Stimulated activated CD4-positive, alpha-beta T cell treated with anti-CD3 and anti-CD28 coated beads, Interleukin-1b, Interleukin-23, amount 100 ng/mL, for 4 hours (primary cell): ENCODE data around the gene CHRNA1.

Source experiments
- DNase-seq, 2 donors: peaks; one replicate each; pipeline ENCODE4 v3.0.0-alpha.2; 2020; ENCODE audit warnings: low read depth in 2 of 2

The CHRNA1 gene

DNA sequence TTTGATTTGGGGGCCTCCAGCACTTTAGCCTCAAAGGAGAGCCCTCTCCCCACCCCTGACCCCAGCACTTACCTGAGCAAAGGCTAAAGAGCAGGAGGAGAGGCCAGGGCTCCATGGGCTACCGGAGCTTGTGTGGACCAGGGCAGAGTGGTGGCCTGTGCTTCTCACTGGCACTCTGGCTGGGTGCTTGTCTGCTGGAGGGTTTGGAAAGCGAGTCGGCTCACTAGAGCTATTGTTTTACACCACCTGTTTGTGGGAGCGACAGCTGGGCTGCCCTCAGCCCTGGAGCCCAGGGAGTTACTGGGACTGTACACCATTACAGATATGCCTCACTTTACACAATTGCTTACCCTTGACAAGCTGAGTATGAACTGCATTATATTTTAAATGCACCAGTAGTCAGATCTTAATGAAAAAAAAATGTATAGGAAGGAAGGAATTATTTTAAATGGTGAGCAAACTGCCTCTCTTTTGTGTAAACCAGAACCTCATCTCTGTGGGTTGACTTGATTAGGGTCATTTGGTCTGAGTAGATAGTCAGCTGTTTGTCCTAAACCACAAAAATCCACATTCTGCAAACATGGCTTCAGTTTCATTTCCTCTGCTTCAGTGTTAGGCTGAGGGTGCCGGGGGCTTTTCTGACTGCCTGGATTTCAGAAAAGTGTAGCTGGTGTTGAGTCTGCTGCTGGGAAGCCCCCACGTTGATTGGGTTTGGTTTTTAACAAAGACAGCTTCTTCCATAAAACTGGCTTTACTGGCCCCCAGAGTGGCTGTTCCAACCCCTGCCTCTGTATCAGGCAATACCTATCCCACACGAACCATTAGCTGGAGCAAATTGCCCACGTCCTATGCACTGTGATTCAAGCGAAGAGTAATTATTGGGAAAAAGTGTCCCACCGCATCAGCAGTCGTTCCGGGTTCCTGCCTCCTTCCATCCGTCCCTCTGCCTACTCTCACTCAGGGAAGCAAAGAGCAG, at the start of gene CHRNA1:
Gene CHRNA1, minus strand, starts transcription at position 193 of the 976 bp plus-strand sequence. Its CDS starts 78 bp downstream, at position 115.
- DNase-seq = no peak

- DNase-seq = no peak
These were observed 47.8 kb upstream of the CHRNA1 start for GRCh38 chr2:174812037-174812436.

DNA sequence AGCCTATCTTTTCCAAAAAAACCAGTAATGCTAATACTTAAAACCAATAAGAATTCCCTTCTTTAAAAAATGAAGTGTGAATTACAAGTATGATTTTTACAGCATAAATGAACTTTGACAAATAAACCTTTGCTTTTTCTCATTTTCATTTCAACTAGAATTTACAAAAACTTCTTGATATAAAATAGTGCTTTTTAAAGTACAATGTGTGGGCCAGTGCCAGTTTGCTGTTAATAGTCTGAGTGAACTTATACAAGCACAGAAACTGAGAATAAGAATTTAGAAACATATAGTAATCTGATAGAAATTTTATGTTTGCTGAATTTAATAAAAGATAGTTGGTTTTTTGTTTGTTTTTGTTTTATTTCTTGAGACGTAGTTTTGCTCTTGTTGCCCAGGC, 43.7 kb upstream of the CHRNA1 start:
- no peak for DNase-seq

DNA sequence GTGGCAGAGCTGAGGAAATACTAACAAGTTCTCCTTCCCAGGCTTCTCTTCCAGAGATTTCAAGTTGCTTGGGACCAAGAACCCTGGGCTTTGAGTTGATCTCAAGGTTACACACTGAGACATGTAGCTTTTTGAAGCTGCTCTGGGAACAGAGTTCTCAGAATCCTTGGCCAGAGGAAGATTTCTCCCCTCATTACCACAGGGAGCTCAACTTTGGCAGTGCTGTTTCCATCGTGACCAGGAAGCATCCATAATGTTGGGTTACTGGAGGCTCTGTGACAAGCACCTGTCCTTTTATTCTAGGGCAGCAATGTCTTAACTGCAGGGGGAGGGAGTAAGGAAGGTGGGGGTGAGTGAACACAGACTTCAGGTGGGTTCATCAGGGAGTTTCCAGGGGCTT, 41.5 kb upstream of the CHRNA1 start:
- DNase-seq = no peak

DNA sequence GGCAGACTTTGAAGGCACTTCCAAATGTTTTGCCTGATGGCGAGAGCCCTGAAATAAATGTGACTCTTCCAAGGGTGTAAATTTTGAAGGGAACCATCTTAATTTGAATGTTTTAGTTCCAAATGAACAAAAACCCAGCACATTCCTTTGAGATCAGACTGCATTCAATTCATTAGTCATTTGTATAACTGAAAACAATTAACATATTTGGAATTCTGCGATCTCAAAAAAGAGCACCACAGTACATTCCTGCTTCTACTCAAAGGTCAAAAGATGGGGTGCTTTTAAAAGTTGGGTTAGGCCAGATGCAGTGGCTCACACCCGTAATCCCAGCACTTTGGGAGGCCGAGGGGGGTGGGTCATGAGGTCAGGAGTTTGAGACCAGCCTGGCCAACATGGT, 38.2 kb upstream of the CHRNA1 start:
- no peak for DNase-seq

GRCh38 chr2:174800436-174801205, 36.3 kb upstream of the CHRNA1 start:
- DNase-seq = no peak

- DNase-seq = no peak
These were observed 34.5 kb upstream of the CHRNA1 start for GRCh38 chr2:174798801-174799200.

DNA sequence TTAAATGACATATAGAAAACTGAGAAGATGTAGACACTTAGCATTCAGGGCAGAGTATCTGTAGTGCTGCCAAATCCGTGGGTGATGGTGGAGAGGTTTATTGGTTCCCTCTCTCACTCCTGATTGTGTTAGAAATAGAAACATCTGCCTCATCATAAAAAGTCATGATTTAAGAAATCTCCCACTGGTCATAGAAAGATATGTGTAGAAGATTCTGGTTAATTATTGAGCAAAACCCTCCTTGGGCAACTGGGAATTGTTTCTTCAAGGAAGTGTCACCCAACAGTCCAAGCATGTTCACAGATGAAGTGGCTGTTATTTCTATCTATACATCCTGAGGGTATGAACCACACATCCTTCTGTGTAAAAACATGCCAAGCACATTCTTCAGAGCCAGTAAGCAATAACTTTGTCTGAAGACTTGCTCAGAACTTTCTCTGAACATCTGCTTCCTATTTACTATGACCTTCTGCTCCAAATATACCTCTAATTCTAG, 33.6 kb upstream of the CHRNA1 start:
- no peak for DNase-seq

- DNase-seq = no peak
These were observed 32.1 kb upstream of the CHRNA1 start for GRCh38 chr2:174796319-174796771.

- DNase-seq = no peak
These were observed 30.6 kb upstream of the CHRNA1 start for GRCh38 chr2:174794851-174795374.

GRCh38 chr2:174792309-174793025, 28.2 kb upstream of the CHRNA1 start:
- no peak for DNase-seq

DNA sequence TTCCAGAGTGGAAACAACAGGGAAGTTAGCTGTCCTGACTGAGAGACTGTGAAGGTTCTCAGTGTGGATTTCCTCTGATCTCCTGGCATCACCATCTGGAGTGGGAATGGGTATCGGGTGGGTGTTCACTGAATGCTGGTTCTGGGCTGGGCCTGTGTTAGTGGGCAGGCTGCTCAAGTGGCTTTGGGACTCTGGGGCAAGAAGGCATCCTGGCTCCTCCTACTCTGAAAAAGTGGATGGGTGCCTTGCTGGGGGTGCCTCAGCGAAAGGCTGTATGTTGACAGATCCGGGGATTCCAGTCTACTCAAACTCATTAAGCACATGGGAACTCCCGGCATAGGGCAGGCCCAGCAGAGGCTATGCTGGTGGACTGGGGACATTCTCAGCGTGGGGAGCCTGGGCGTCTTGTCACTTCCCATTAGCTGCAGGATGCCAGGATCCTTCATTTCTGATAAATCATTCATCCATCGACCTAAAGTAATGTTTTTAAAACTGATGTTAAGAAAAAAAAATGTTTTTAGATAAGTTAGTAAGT, 27.5 kb upstream of the CHRNA1 start:
- DNase-seq = no peak

- no peak for DNase-seq
These were observed 26.7 kb upstream of the CHRNA1 start for GRCh38 chr2:174791020-174791419.

- DNase-seq = no peak
These were observed 24.7 kb upstream of the CHRNA1 start for GRCh38 chr2:174789001-174789400.

- no peak for DNase-seq
These were observed 24.1 kb upstream of the CHRNA1 start for GRCh38 chr2:174788291-174788929.

GRCh38 chr2:174787487-174788205, 23.4 kb upstream of the CHRNA1 start:
- no peak for DNase-seq

DNA sequence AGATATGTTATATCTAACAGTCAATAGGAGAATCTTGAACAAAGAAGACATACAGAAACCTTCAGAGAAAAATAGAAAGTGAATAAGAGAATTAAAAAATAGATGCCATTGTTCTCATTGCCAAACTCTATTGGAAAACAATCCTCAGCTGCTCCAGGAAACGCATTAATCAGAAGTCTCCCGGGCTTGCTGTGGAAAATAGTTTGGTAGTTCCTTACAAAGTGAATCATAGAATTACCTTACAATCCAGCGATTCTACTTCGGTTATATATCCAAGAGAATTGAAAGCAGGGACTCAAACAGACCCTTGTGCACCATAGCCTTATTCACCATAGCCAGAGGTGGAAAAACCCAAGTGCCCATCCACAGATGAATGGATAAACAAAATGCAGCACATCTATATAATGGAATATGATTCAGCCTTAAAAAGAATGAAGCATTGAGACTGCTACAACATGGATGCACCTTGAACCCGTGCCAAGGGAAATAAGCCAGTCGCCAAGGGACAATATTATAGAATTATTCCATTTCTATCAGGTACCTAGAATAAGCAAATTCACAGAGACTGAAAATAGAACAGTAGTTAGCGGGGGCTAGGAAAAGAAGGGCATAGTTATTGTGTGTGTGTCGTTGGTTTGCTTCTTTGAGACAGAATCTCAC, 21.9 kb upstream of the CHRNA1 start:
- DNase-seq = no peak

DNA sequence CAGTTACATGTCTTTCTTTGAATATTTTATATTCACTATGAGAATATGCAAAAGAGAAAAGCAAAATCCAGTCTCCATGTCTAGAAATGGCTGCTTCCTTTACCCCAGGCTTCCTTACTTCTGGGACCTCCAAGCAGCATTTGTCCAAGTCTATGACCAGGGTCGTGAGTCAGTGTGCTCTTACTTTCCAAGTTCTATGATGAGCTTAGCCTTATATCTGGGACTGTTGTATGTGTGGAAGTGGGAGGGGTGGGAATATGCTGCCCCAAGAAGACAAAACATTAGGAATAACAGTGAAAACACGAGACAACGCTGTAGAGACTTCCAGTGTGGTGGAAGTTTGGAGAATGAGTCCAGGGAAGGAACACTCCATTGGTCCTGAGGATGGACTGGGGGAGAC, 21.2 kb upstream of the CHRNA1 start:
- DNase-seq = no peak

DNA sequence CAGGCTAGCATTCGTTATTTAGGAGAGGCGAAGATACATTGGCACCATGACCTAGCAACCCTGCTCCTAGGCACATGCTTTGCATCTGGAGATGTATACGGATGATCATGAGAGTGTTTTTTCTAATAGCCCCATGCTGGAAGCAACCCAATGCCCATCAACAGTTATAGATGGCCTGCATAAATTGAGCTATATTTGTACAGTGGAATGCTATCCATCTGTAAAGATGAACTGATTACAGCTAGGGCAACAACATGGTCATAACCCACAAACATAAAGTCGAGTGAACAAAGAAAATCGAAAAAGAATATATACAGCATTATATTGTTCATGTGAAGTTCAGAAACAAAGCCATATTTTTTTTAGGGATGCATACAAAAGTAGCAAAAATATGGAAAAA, 20.6 kb upstream of the CHRNA1 start:
- DNase-seq = no peak

GRCh38 chr2:174784316-174784715, 20.0 kb upstream of the CHRNA1 start:
- DNase-seq = no peak
